Measurements from ENCODE around the gene PNMT. TPM values are rescaled to one million over a fixed set of nuclear protein-coding genes. Genes with fewer than 3 reads are reported as not detected.
"Not testable (repeated sequence)": the region's sequence is repeated elsewhere in the genome, so short reads cannot be mapped to it uniquely, and the experiment has no call there.

PNMT gene
- total RNA-seq, 1 experiment from 2014 or later, result not detected

DNA sequence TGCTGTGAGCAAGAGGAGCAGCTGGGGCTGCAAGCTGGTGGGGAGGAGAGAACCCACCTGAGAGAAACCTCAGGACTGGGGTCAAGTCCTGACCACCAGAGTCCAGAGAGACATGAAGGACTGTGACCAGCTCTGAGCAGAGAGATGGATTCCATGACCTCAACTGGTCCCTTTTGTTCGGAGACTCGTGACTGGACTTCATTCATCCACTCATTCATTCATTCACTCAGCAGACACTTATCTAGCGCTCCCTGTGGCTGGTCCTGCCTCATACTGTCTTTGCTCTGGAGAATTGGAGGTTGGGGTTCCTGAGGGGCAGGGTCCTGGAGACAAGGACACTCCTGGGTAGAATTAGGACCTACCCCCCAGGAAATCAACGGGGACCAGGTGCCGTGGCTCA is 35.7 kb downstream of the PNMT start:
- H3K9me2 ChIP-seq (replicated peaks; ENCODE audit: insufficient read depth, low read length), result no peaks in the 10 kb centered on the region
- H3K27me3 ChIP-seq (ENCODE audit: low read length), result no peaks in the 10 kb centered on the region
- H4K20me1 ChIP-seq (ENCODE audit: insufficient read depth, low read depth, low read length), result no peaks in the 10 kb centered on the region
- H3K9me3 ChIP-seq (ENCODE audit: low read length), result no peaks in the 10 kb centered on the region
- H3K36me3 ChIP-seq (ENCODE audit: insufficient read depth, low read length), result no peaks in the 10 kb centered on the region
- peaks cover 3% of the 10 kb centered on the region for H3K4me1 ChIP-seq (ENCODE audit: low read length)
- H2AFZ ChIP-seq (ENCODE audit: low read length), result no peak overlapping the region
- no peaks in the 10 kb centered on the region for H3K79me2 ChIP-seq (ENCODE audit: low read length)
- H3K27ac ChIP-seq (ENCODE audit: low read length), result no peak overlapping the region
- no peak overlapping the region for H3K9ac ChIP-seq (ENCODE audit: low read length)
- no peak overlapping the region for H3K4me2 ChIP-seq (ENCODE audit: low read depth, low read length, poor library complexity, severe bottlenecking)
- DNase-seq, result no peak
- H3K4me3 ChIP-seq (ENCODE audit: low read length), result no peak overlapping the region

DNA sequence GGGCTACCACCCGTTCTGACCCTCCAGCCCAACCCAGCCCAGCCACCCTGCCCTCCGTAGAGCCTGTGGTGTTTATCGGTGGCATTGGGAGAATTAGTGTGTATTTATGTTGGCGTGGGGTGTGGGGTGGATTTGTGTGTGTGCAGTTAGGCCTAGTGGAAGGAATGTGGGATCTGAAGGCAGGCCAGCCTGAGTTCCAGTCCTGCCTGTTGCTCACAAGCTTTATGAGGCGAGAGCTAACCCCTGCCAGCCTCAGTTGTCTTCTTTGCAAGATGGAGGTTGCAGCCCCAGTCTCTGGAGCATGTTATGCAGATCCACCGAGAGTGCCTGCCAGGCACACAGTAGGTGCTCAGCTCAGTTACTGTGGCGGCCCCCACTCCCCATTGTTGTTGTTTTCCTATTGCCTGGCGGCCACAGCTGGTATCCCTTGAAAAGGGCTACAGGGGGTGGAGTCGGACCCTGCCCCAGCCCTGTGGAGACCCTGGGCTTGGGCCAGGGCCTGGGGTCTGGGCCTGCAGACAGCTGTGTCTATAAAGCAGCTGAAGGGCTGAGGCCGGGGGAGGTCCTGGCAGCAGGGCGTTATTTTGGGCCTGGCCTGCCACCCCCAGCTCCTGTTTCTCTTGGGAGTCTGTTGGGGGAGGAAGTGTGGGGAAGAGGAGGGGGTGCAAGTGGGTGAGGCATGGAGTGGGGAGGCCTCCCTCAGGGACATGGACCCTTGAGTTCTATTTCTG is 36.7 kb downstream of the PNMT start:
- H4K20me1 ChIP-seq (ENCODE audit: insufficient read depth, low read depth, low read length), result no peaks in the 10 kb centered on the region
- no peak overlapping the region for H3K4me3 ChIP-seq (ENCODE audit: low read length)
- no peak for DNase-seq
- peaks cover 7% of the 10 kb centered on the region for H3K4me1 ChIP-seq (ENCODE audit: low read length)
- no peak overlapping the region for H3K9ac ChIP-seq (ENCODE audit: low read length)
- no peak overlapping the region for H3K27ac ChIP-seq (ENCODE audit: low read length)
- no peak overlapping the region for H3K4me2 ChIP-seq (ENCODE audit: low read depth, low read length, poor library complexity, severe bottlenecking)
- no peaks in the 10 kb centered on the region for H3K9me3 ChIP-seq (ENCODE audit: low read length)
- H3K27me3 ChIP-seq (ENCODE audit: low read length), result no peaks in the 10 kb centered on the region
- H3K36me3 ChIP-seq (ENCODE audit: insufficient read depth, low read length), result no peaks in the 10 kb centered on the region
- no peaks in the 10 kb centered on the region for H3K9me2 ChIP-seq (replicated peaks; ENCODE audit: insufficient read depth, low read length)
- H3K79me2 ChIP-seq (ENCODE audit: low read length), result no peaks in the 10 kb centered on the region
- no peak overlapping the region for H2AFZ ChIP-seq (ENCODE audit: low read length)

DNA sequence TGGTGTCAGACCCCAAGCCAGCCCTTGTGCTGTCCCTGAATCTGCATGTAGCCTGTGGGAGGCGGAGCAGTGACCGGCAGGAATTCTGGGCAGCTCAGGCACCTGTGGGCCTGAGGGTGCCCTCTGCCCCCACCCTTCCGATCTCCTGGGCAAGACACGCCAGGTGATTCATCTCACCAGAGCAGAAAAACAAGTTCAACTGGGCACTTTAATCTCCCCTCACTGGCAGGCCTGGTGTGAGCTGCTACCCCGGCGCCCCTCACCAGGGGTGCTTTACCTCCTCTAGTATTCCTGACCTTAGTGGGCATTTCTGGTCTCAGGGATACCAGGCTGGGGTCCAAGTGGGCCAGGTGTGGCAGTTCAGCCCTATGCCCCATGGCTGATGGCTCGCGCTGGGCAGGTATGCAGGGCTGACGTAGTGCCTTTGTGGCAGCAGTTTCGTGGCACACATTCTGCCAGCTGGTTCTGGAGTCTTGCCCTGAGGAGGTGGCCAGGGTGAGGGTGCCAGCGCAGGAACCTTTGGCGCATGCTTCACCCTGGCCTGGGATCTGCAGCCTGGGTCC is 37.6 kb downstream of the PNMT start:
- no peaks in the 10 kb centered on the region for H3K9me3 ChIP-seq (ENCODE audit: low read length)

DNA sequence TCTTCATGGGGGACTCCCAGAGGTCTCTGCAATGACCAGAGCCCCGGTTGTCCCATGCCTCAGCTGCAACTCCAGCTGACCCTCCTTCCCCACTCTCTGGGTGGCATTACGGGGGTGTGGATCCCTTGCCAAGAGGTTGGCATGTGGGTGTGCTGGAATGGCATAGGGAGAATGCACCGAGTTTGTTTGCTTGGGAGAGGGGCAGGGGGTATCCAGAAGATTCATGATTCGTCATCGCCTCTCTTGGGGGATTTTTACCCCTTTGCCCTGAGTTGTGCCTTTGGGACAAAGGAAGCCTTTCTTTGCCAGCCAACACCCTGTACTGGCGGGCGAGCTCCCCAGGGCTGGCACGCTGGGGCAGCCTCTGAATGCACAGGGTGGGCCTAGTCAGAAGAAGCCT is 38.1 kb downstream of the PNMT start:
- H2AFZ ChIP-seq (ENCODE audit: low read length), result no peak overlapping the region
- peaks cover 7% of the 10 kb centered on the region for H3K4me1 ChIP-seq (ENCODE audit: low read length)
- no peak for DNase-seq
- H3K9me2 ChIP-seq (replicated peaks; ENCODE audit: insufficient read depth, low read length), result no peaks in the 10 kb centered on the region
- H4K20me1 ChIP-seq (ENCODE audit: insufficient read depth, low read depth, low read length), result no peaks in the 10 kb centered on the region
- H3K9me3 ChIP-seq (ENCODE audit: low read length), result no peaks in the 10 kb centered on the region
- H3K79me2 ChIP-seq (ENCODE audit: low read length), result no peaks in the 10 kb centered on the region
- no peaks in the 10 kb centered on the region for H3K27me3 ChIP-seq (ENCODE audit: low read length)
- no peak overlapping the region for H3K9ac ChIP-seq (ENCODE audit: low read length)
- no peak overlapping the region for H3K4me3 ChIP-seq (ENCODE audit: low read length)
- H3K4me2 ChIP-seq (ENCODE audit: low read depth, low read length, poor library complexity, severe bottlenecking), result no peak overlapping the region
- H3K36me3 ChIP-seq (ENCODE audit: insufficient read depth, low read length), result no peaks in the 10 kb centered on the region
- H3K27ac ChIP-seq (ENCODE audit: low read length), result no peak overlapping the region

More for the DNA sequence above, 37.6 kb downstream of the PNMT start:
- Histone ChIP-seq H3K9me2 (replicated peaks; ENCODE audit: insufficient read depth, low read length) (no peaks in the 10 kb centered on the region), H3K27ac (ENCODE audit: low read length) (no peak overlapping the region), H3K4me3 (ENCODE audit: low read length) (no peak overlapping the region), H3K27me3 (ENCODE audit: low read length) (no peaks in the 10 kb centered on the region), H3K79me2 (ENCODE audit: low read length) (no peaks in the 10 kb centered on the region), H2AFZ (ENCODE audit: low read length) (no peak overlapping the region), H3K9ac (ENCODE audit: low read length) (no peak overlapping the region), H4K20me1 (ENCODE audit: insufficient read depth, low read depth, low read length) (no peaks in the 10 kb centered on the region), H3K4me1 (ENCODE audit: low read length) (peaks cover 7% of the 10 kb centered on the region), H3K4me2 (ENCODE audit: low read depth, low read length, poor library complexity, severe bottlenecking) (no peak overlapping the region), H3K36me3 (ENCODE audit: insufficient read depth, low read length) (no peaks in the 10 kb centered on the region)
- DNase-seq, result no peak

DNA sequence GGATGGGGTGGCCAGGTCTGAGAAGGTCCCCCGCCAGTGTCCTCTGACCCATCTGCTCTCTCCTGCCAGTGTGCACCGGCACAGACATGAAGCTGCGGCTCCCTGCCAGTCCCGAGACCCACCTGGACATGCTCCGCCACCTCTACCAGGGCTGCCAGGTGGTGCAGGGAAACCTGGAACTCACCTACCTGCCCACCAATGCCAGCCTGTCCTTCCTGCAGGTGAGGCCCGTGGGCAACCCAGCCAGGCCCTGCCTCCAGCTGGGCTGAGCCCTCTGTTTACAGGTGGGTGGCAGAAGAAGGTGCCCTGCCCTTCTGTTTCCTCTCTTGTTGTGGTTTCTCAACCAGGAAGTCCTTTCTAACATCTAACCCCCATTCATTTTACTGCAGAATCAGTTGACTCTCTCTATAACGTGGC is 38.7 kb downstream of the PNMT start:
- H3K79me2 ChIP-seq (ENCODE audit: low read length), result no peaks in the 10 kb centered on the region
- no peaks in the 10 kb centered on the region for H3K9me3 ChIP-seq (ENCODE audit: low read length)
- H3K27ac ChIP-seq (ENCODE audit: low read length), result no peak overlapping the region
- H3K4me2 ChIP-seq (ENCODE audit: low read depth, low read length, poor library complexity, severe bottlenecking), result no peak overlapping the region
- H3K9ac ChIP-seq (ENCODE audit: low read length), result no peak overlapping the region
- H3K36me3 ChIP-seq (ENCODE audit: insufficient read depth, low read length), result no peaks in the 10 kb centered on the region
- no peak for DNase-seq
- H3K9me2 ChIP-seq (replicated peaks; ENCODE audit: insufficient read depth, low read length), result no peaks in the 10 kb centered on the region
- H3K4me3 ChIP-seq (ENCODE audit: low read length), result no peak overlapping the region
- no peaks in the 10 kb centered on the region for H4K20me1 ChIP-seq (ENCODE audit: insufficient read depth, low read depth, low read length)
- no peaks in the 10 kb centered on the region for H3K27me3 ChIP-seq (ENCODE audit: low read length)
- H2AFZ ChIP-seq (ENCODE audit: low read length), result no peak overlapping the region
- peaks cover 7% of the 10 kb centered on the region for H3K4me1 ChIP-seq (ENCODE audit: low read length)

DNA sequence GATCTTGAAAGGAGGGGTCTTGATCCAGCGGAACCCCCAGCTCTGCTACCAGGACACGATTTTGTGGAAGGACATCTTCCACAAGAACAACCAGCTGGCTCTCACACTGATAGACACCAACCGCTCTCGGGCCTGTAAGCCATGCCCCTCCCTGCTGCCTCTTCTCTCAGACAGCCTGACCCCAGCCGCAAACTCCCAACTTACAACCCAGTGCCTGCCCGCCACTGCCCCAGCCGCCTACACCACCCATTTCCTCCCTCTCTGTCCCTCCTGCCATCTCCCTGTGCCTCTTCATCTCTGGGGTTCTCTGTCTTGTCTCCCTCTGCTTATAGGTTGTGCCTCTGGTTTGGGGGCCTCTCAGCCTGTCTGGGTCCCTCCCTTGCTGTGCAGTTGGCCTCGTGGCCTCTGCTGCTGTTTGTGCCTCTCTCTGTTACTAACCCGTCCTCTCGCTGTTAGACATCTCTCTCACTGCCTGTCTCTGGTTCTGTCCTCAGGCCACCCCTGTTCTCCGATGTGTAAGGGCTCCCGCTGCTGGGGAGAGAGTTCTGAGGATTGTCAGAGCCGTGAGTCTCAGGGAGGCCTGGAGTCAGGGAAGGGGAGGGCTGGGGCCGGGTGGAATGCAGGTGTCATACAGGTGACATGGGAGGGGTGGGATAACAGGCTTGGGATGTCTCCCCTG is 41.2 kb downstream of the PNMT start:
- H3K9me3 ChIP-seq (ENCODE audit: low read length), result no peaks in the 10 kb centered on the region
- H4K20me1 ChIP-seq (ENCODE audit: insufficient read depth, low read depth, low read length), result no peaks in the 10 kb centered on the region
- H3K27ac ChIP-seq (ENCODE audit: low read length), result no peak overlapping the region
- no peak overlapping the region for H3K4me2 ChIP-seq (ENCODE audit: low read depth, low read length, poor library complexity, severe bottlenecking)
- no peaks in the 10 kb centered on the region for H3K27me3 ChIP-seq (ENCODE audit: low read length)
- H3K79me2 ChIP-seq (ENCODE audit: low read length), result no peaks in the 10 kb centered on the region
- H3K9me2 ChIP-seq (replicated peaks; ENCODE audit: insufficient read depth, low read length), result no peaks in the 10 kb centered on the region
- H3K36me3 ChIP-seq (ENCODE audit: insufficient read depth, low read length), result no peaks in the 10 kb centered on the region
- no peak overlapping the region for H3K9ac ChIP-seq (ENCODE audit: low read length)
- no peak overlapping the region for H2AFZ ChIP-seq (ENCODE audit: low read length)
- no peak overlapping the region for H3K4me3 ChIP-seq (ENCODE audit: low read length)
- H3K4me1 ChIP-seq (ENCODE audit: low read length), result peaks cover 7% of the 10 kb centered on the region
- DNase-seq, result no peak

DNA sequence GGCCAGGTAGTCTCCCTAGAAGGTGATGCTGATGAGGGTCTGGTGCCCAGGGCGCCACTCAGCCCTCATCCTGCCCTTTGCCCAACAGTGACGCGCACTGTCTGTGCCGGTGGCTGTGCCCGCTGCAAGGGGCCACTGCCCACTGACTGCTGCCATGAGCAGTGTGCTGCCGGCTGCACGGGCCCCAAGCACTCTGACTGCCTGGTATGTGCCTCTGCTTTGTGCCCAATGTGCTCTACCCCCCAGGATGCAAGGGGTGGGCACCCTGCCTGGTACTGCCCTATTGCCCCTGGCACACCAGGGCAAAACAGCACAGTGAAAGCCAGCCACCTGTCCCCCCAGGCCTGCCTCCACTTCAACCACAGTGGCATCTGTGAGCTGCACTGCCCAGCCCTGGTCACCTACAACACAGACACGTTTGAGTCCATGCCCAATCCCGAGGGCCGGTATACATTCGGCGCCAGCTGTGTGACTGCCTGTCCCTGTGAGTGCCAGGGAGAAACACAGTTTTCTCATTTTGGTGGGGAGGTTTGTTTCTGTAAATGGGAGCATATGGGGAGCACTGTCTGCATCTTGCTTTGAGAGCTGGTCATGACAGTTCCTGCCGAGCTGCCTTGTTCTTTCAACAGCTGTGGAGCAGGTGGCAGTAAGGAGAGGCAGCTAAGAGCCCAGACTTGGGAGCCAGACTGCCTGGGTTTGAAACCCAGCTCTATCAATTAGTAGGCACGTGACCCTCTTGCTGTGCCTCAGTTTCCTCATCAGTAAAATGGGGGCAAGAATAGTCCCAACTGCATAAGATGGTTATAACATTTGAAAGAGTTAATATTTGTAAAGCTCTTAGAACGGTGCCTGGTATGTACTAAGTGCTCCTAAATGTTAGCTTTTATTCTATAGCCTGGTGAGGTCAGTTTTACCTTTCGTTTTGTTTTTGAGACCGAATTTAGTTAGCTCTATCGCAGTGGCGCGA is 42.0 kb downstream of the PNMT start:
- no peak for DNase-seq
- H3K4me3 ChIP-seq (ENCODE audit: low read length), result no peak overlapping the region
- no peak overlapping the region for H3K4me2 ChIP-seq (ENCODE audit: low read depth, low read length, poor library complexity, severe bottlenecking)
- H3K9me2 ChIP-seq (replicated peaks; ENCODE audit: insufficient read depth, low read length), result no peaks in the 10 kb centered on the region
- H3K79me2 ChIP-seq (ENCODE audit: low read length), result no peaks in the 10 kb centered on the region
- no peak overlapping the region for H3K9ac ChIP-seq (ENCODE audit: low read length)
- no peaks in the 10 kb centered on the region for H4K20me1 ChIP-seq (ENCODE audit: insufficient read depth, low read depth, low read length)
- no peaks in the 10 kb centered on the region for H3K27me3 ChIP-seq (ENCODE audit: low read length)
- H3K27ac ChIP-seq (ENCODE audit: low read length), result no peak overlapping the region
- H3K4me1 ChIP-seq (ENCODE audit: low read length), result peaks cover 7% of the 10 kb centered on the region
- no peaks in the 10 kb centered on the region for H3K36me3 ChIP-seq (ENCODE audit: insufficient read depth, low read length)
- no peaks in the 10 kb centered on the region for H3K9me3 ChIP-seq (ENCODE audit: low read length)
- H2AFZ ChIP-seq (ENCODE audit: low read length), result no peak overlapping the region

DNA sequence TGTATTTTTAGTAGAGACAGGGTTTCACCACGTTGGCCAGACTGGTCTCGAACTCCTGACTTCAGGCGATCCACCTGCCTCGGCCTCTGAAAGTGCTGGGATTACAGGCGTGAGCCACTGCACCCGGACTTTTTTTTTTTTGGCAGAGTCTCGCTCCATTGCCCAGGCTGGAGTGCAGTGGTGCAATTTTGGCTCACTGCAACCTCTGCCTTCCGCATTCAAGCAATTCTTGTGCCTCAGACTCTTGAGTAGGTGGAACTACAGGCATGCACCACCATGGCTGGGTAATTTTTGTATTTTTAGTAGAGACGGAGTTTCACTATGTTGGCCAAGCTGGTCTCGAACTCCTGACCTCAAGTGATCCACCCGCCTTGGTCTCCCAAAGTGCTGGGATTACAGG is 42.8 kb downstream of the PNMT start:
- H3K27ac ChIP-seq (ENCODE audit: low read length); H3K27me3 ChIP-seq (ENCODE audit: low read length); H3K4me2 ChIP-seq (ENCODE audit: low read depth, low read length, poor library complexity, severe bottlenecking); H3K79me2 ChIP-seq (ENCODE audit: low read length); DNase-seq; H3K4me1 ChIP-seq (ENCODE audit: low read length); H3K4me3 ChIP-seq (ENCODE audit: low read length); H3K9ac ChIP-seq (ENCODE audit: low read length); H4K20me1 ChIP-seq (ENCODE audit: insufficient read depth, low read depth, low read length); H3K9me3 ChIP-seq (ENCODE audit: low read length); H3K36me3 ChIP-seq (ENCODE audit: insufficient read depth, low read length); H3K9me2 ChIP-seq (replicated peaks; ENCODE audit: insufficient read depth, low read length); H2AFZ ChIP-seq (ENCODE audit: low read length): not testable (repeated sequence)

All from Karpas-422 (cell line).